ENCODE data around the gene GNS. TPM values are rescaled to one million over a fixed set of nuclear protein-coding genes. Genes with fewer than 3 reads are reported as not detected.

GNS gene
- total RNA-seq, 1 donor from 2014 or later, result 199 TPM

DNA sequence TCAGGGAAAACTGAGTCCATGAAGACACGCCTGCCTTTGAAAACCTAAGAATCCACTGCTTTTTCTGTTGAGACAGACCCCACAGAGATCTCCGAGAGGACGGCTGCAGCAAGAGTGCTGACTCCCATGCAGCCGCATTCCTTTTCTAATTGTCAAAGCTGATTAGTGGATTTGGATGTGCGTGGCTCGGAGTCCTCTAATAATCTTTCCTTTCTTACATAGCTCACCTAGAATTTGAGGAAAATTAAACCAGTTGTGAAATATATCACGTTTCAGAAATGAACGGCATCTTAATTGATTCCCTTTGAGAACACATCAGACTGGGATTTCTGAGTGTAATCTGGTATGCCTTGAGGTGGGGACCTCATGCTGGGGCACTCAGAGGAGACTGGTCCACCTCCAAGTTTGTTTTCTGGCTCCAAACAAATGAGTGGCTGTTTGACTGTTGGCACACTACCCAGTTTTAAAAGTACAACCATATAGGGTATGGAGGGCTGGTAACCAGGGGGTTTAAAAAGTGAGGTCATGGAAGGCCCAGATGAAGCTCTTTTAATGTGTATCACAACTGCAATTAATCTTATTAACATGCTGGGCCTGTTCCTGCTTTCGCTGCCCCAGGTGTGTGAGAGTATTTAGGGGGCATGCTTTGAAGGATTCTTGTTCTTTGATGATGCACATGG is 85.6 kb downstream of the GNS start:
- Histone ChIP-seq H3K27me3 (ENCODE audit: low read depth) (no peaks in the 10 kb centered on the region), H3K4me3 (no peak overlapping the region), H3K4me1 (peaks cover 99% of the 10 kb centered on the region), H3K9me3 (no peaks in the 10 kb centered on the region), H3K36me3 (no peaks in the 10 kb centered on the region), H3K27ac (peak overlapping the region; percentile 78)
- intact Hi-C loops (cut with DNase I), result no loop called here
- DNase-seq (no peak), ATAC-seq (no peak)
- TF ChIP-seq, protein P1, sequence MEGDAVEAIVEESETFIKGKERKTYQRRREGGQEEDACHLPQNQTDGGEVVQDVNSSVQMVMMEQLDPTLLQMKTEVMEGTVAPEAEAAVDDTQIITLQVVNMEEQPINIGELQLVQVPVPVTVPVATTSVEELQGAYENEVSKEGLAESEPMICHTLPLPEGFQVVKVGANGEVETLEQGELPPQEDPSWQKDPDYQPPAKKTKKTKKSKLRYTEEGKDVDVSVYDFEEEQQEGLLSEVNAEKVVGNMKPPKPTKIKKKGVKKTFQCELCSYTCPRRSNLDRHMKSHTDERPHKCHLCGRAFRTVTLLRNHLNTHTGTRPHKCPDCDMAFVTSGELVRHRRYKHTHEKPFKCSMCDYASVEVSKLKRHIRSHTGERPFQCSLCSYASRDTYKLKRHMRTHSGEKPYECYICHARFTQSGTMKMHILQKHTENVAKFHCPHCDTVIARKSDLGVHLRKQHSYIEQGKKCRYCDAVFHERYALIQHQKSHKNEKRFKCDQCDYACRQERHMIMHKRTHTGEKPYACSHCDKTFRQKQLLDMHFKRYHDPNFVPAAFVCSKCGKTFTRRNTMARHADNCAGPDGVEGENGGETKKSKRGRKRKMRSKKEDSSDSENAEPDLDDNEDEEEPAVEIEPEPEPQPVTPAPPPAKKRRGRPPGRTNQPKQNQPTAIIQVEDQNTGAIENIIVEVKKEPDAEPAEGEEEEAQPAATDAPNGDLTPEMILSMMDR (IDR thresholded peaks at IDR 0.05), result no peak

DNA sequence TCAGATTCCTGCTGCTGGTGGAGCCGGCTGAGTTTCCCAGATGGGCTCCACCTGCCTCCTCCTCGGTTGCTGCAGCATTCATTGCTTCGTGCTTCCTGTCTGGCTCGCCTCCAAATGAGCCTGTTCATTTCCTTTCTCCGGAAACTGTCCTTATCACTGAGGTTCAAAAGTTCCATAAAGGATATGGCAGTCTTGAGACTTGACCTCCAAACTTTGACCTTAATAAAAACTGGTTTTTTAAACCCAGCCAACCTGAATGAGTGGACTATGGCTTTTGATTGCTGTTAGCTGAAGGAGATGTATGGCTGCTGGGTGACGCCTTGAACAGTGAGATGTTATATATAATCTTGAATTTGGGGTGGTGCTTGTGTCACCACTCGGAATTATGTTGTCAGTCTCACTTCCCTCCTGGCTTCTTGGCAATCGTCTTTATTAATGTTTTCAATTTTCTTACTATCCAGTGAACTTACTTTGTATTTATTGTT is 86.2 kb downstream of the GNS start:
- H3K4me1 ChIP-seq, result peaks cover 99% of the 10 kb centered on the region
- intact Hi-C loops (cut with DNase I), result no loop called here
- H3K27me3 ChIP-seq (ENCODE audit: low read depth), result no peaks in the 10 kb centered on the region
- H3K27ac ChIP-seq, result peak overlapping the region; percentile 78
- no peaks in the 10 kb centered on the region for H3K9me3 ChIP-seq
- H3K4me3 ChIP-seq, result no peak overlapping the region
- peak; percentile 55 for DNase-seq
- TF ChIP-seq, protein P1 (IDR thresholded peaks at IDR 0.05), result no peak
- H3K36me3 ChIP-seq, result no peaks in the 10 kb centered on the region
- ATAC-seq, result no peak

DNA sequence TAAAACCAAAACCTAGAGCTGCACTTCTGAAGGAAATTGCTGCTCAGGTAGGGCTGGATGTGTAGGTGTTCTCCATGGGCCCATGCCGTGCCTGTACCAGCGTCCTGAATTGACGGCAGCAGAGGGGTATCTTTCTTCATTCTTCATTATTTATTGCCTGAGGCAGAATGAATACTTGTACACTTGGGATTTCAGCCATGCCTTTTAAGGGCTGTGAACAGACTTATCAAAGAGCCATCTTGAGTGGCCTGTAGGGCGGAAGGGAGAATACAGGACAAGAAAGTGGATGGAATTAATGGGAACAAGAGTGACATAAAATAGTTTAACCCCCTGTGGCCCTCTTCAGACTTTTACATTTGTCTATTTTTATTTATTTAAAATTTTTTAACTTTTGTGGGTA is 87.5 kb downstream of the GNS start:
- H3K4me3 ChIP-seq, result no peak overlapping the region
- no peak for DNase-seq
- peaks cover 99% of the 10 kb centered on the region for H3K4me1 ChIP-seq
- TF ChIP-seq, protein P1 (IDR thresholded peaks at IDR 0.05), result no peak
- intact Hi-C loops (cut with DNase I), result no loop called here
- peak; percentile 7 to 12 for ATAC-seq
- H3K27ac ChIP-seq, result peak overlapping the region; percentile 78
- H3K9me3 ChIP-seq, result no peaks in the 10 kb centered on the region
- no peaks in the 10 kb centered on the region for H3K27me3 ChIP-seq (ENCODE audit: low read depth)
- no peaks in the 10 kb centered on the region for H3K36me3 ChIP-seq

DNA sequence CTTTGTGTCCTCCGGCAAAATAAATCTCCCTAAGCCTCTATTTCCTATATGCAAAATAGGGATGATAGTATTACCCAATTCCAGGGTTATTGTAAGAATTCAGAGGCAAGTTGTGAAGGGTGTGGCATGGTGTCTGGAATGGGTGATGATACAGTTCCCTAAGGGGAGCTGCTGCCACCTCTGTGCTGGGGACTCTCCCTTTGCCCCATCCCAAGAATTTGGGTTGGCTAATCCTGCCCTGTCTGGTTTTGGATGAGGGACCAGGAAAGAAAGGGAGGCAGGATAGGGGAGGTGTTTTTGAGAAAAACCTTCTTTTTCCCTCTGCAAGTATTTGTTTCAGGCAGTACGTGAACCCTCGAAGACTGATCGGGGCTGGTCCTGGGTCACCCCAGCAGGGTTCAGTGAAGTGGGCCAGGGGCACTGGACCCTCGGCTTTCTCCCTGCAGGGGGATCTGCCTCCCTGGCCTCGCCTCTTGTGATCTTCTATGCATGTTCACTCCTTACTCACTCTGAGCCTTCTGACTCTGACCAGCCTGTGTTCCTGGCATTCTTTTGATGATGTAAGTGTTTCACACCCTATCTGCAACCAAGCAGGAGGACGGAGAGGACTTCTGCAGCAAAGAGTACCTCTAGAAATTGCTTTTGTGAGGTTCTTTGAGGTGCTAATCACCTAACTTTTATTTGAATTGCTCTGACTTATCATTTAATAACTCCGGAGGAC is 88.1 kb downstream of the GNS start:
- no peak for DNase-seq
- H3K27ac ChIP-seq, result peak overlapping the region; percentile 78
- TF ChIP-seq, protein P1 (IDR thresholded peaks at IDR 0.05), result no peak
- H3K4me1 ChIP-seq, result peaks cover 99% of the 10 kb centered on the region
- intact Hi-C loops (cut with DNase I), result no loop called here
- no peaks in the 10 kb centered on the region for H3K36me3 ChIP-seq
- H3K9me3 ChIP-seq, result no peaks in the 10 kb centered on the region
- H3K4me3 ChIP-seq, result no peak overlapping the region
- H3K27me3 ChIP-seq (ENCODE audit: low read depth), result no peaks in the 10 kb centered on the region
- peak; percentile 79 to 80 for ATAC-seq

DNA sequence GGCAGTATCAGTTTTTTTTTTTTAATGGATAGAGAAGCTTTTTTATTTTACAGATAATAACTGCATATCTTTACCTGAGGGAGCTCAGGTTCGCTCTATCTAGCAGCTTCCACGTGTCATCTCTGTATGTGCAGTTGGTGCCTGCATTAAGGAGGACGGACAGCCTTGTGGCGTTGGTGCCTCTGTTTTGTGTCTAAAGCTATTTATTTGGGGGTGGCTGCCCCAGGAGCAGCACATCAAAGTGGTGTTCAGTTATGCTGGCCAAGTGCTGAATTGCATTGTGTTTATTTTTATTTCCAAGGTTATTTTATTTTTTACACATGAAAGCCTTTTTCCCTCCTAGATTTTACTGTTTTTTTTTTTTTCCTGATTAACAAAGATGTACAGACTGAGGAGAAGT is 89.2 kb downstream of the GNS start:
- H3K27ac ChIP-seq, result peak overlapping the region; percentile 78
- no peaks in the 10 kb centered on the region for H3K9me3 ChIP-seq
- intact Hi-C loops (cut with DNase I), result no loop called here
- DNase-seq (no peak), ATAC-seq (no peak)
- no peaks in the 10 kb centered on the region for H3K27me3 ChIP-seq (ENCODE audit: low read depth)
- TF ChIP-seq, protein P1 (IDR thresholded peaks at IDR 0.05), result no peak
- H3K36me3 ChIP-seq, result no peaks in the 10 kb centered on the region
- peaks cover 99% of the 10 kb centered on the region for H3K4me1 ChIP-seq
- peak overlapping the region; percentile 35 for H3K4me3 ChIP-seq

Measured in lower lobe of right lung (tissue), 2 donors.